CD14-positive monocyte (primary cell): ENCODE measurements around the gene JMJD7. TPM values are rescaled to one million over a fixed set of nuclear protein-coding genes. Genes with fewer than 3 reads are reported as not detected.
A peak's percentile ranks its signal among the peaks of the same experiment; 100 is the strongest.

Source experiments
- DNase-seq, 3 donors: peaks; one replicate each; pipeline ENCODE4 v3.0.0-alpha.2; 2011 to 2022
- H2AFZ ChIP-seq: 2 replicates; pipeline ENCODE4 v1.6.0; 2012; ENCODE audit warnings: mild to moderate bottlenecking, low read depth, low read length, inconsistent platforms; ENCODE audit not compliant: insufficient read depth, poor library complexity, severe bottlenecking
- H3K27ac ChIP-seq, 2 donors: 1 replicate in 1 of 2; 2 replicates in 1 of 2; pipeline ENCODE4 v1.5.1; 2012 to 2013; ENCODE audit warnings: low read length in 2 of 2, control low read depth in 1 of 2, inconsistent platforms in 1 of 2, low read depth in 1 of 2, mild to moderate bottlenecking in 1 of 2
- H3K27me3 ChIP-seq, 2 donors: one replicate each; pipeline versions ENCODE4 v1.6.0 to v1.6.1; 2011 to 2013; ENCODE audit warnings: low read length in 2 of 2; ENCODE audit not compliant: control insufficient read depth in 2 of 2, insufficient read depth in 2 of 2
- H3K36me3 ChIP-seq, 2 donors: replicated peaks in 1 of 2; 1 replicate in 1 of 2; 2 replicates in 1 of 2; pipeline versions ENCODE4 v1.5.1 to v1.6.1; 2012 to 2013; ENCODE audit warnings: low read length in 2 of 2, control low read depth in 1 of 2, inconsistent platforms in 1 of 2, mild to moderate bottlenecking in 1 of 2; ENCODE audit not compliant: insufficient read depth in 2 of 2, control insufficient read depth in 1 of 2
- H3K4me1 ChIP-seq, 2 donors: 1 replicate in 1 of 2; 2 replicates in 1 of 2; pipeline versions ENCODE4 v1.5.1 to v1.6.1; 2012 to 2013; ENCODE audit warnings: low read length in 2 of 2, control low read depth in 1 of 2, inconsistent platforms in 1 of 2, mild to moderate bottlenecking in 1 of 2, moderate library complexity in 1 of 2; ENCODE audit not compliant: insufficient read depth in 2 of 2, control insufficient read depth in 1 of 2
- H3K4me2 ChIP-seq: replicated peaks from 2 replicates; pipeline ENCODE3; 2012; ENCODE audit warnings: low read length, moderate library complexity, mild to moderate bottlenecking; ENCODE audit not compliant: poor library complexity, severe bottlenecking; ENCODE audit errors: extremely low read depth
- H3K4me3 ChIP-seq, 3 experiments: fragments of 200-600 bp in 1 of 3; sonication (generic) in 1 of 3; replicated peaks in 1 of 3; 1 replicate in 2 of 3; 2 replicates in 1 of 3; pipeline ENCODE4 v1.5.1; 2011 to 2013; ENCODE audit warnings: low read length in 3 of 3, mild to moderate bottlenecking in 3 of 3, control low read depth in 2 of 3, low read depth in 2 of 3, inconsistent platforms in 1 of 3, moderate library complexity in 1 of 3
- H3K79me2 ChIP-seq: 2 replicates; pipeline ENCODE4 v1.6.0; 2012; ENCODE audit warnings: mild to moderate bottlenecking, control low read depth, inconsistent platforms, low read length, moderate library complexity; ENCODE audit not compliant: insufficient read depth
- H3K9ac ChIP-seq: 2 replicates; pipeline ENCODE4 v1.6.0; 2017; ENCODE audit warnings: low read length, mild to moderate bottlenecking; ENCODE audit not compliant: insufficient read depth, poor library complexity, severe bottlenecking
- H3K9me3 ChIP-seq, 2 donors: replicated peaks in 1 of 2; 1 replicate in 1 of 2; 2 replicates in 1 of 2; pipeline versions ENCODE4 v1.5.1 to v1.6.1; 2012 to 2013; ENCODE audit warnings: low read length in 2 of 2, control low read depth in 1 of 2; ENCODE audit not compliant: control insufficient read depth in 1 of 2, insufficient read depth in 1 of 2
- H4K20me1 ChIP-seq: 2 replicates; pipeline ENCODE4 v1.6.0; 2012; ENCODE audit warnings: mild to moderate bottlenecking, low read length, control low read depth, moderate library complexity; ENCODE audit not compliant: insufficient read depth
- H3K27ac Mint-ChIP-seq, 7 donors: one replicate each; pipeline ENCODE4 v1.8.0; 2020; ENCODE audit warnings: mild to moderate bottlenecking in 7 of 7, mixed read lengths in 7 of 7, moderate library complexity in 6 of 7, inconsistent platforms in 2 of 7
- H3K27me3 Mint-ChIP-seq, 3 donors: one replicate each; pipeline ENCODE4 v1.8.0; 2021 to 2022; ENCODE audit warnings: low read depth in 3 of 3, mild to moderate bottlenecking in 3 of 3, mixed read lengths in 3 of 3, moderate library complexity in 3 of 3, inconsistent platforms in 1 of 3
- H3K36me3 Mint-ChIP-seq, 2 donors: one replicate each; pipeline ENCODE4 v1.8.0; 2020; ENCODE audit warnings: mixed read lengths in 2 of 2, inconsistent platforms in 1 of 2, mild to moderate bottlenecking in 1 of 2
- H3K4me1 Mint-ChIP-seq: one replicate; pipeline ENCODE4 v1.8.0; 2020; ENCODE audit warnings: mild to moderate bottlenecking, mixed read lengths
- H3K4me3 Mint-ChIP-seq, 2 donors: one replicate each; pipeline ENCODE4 v1.8.0; 2020; ENCODE audit warnings: mild to moderate bottlenecking in 2 of 2, mixed read lengths in 2 of 2, moderate library complexity in 1 of 2
- H3K9me3 Mint-ChIP-seq, 7 donors: one replicate each; pipeline ENCODE4 v1.8.0; 2020 to 2022; ENCODE audit warnings: mixed read lengths in 7 of 7, mild to moderate bottlenecking in 6 of 7, moderate library complexity in 6 of 7, inconsistent platforms in 2 of 7
- WGBS: methylation state at CpG from one replicate; pipeline ENCODE4 v1.1.5; 2013; ENCODE audit warnings: missing lambda C conversion rate; ENCODE audit not compliant: insufficient coverage; 5-methylcytosine and 5-hydroxymethylcytosine counted together
- intact Hi-C, 2 donors: fragments of 100-400 bp; cut with micrococcal nuclease; formaldehyde crosslinking; loops; one replicate each; pipeline versions ENCODE4 v1.15.0 to v1.15.1; 2023
- polyA plus RNA-seq, 3 donors: library from polyadenylated mRNA; depleted of rRNA in 1 of 3; unstranded in 2 of 3; stranded (reverse) in 1 of 3; fragments of 300-500 nt in 2 of 3; fragments of >200 nt in 1 of 3; fragmentation: Illumina TruSeq in 2 of 3; gene quantifications; 1 replicate in 2 of 3; 2 replicates in 1 of 3; pipeline ENCODE4 v1.2.3, GENCODE V29; 2012 to 2021
- TF ChIP-seq, protein P1 (sequence below): fragments of 200-600 bp; IDR thresholded peaks from one replicate; pipeline ENCODE4 v1.8.0; 2022; ENCODE audit warnings: antibody characterized with exemption, mild to moderate bottlenecking

Gene JMJD7
- polyA plus RNA-seq, 3 donors = 11.3 to 18.8 (median 15.2) TPM

DNA sequence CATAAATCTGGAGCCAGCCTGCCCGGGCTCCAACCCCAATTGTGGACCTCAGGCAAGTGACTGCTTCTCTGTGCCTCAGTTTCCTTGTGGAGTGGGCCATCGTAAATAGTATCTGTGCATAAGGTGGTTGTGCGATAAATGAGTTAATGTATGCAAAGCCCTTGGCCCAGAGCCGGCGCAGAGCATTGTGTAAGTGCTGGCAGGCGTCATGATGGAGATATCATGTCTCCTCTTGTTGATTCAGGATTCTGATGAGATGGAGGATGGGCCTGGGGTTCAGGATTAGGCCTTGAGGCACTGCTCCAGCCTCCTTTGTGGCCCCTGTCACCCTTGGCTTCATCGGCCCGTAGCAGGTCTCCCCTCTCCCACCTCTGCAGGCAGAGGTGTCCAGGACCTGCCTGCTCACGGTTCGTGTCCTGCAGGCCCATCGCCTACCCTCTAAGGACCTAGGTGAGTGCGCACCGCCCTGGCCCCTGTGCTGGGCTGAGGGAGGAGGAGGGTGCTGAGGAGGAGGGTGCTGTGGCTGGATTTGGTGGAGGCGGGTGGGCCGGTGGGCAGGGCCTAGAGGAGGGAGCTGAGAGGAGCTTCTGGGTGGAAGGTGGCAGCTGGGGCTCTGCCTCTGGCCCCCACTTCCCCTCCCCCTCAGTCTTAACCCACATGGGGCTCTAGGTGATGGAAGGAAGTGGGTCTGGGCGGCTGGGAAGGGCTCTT, 12.0 kb downstream of the JMJD7 start:
- 94% methylated on average over 8 of the region's 16 CpGs for WGBS
- H3K4me1 ChIP-seq = no peaks in the 10 kb centered on the region
- H3K4me3 Mint-ChIP-seq = no peak overlapping the region
- H3K36me3 Mint-ChIP-seq = peaks cover 50 to 70% of the 10 kb centered on the region in 2 donors
- H3K27me3 ChIP-seq = no peaks in the 10 kb centered on the region
- H3K9me3 ChIP-seq = no peaks in the 10 kb centered on the region
- no peak for DNase-seq
- peaks cover 51 to 72% of the 10 kb centered on the region in 2 donors for H3K36me3 ChIP-seq
- H3K27ac Mint-ChIP-seq = no peak overlapping the region
- intact Hi-C loops = no loop called here
- no peak overlapping the region for H3K9ac ChIP-seq
- H4K20me1 ChIP-seq = peaks cover 16% of the 10 kb centered on the region
- no peak overlapping the region for H3K27ac ChIP-seq
- H2AFZ ChIP-seq = no peak overlapping the region
- no peak overlapping the region for H3K4me2 ChIP-seq
- H3K79me2 ChIP-seq = no peaks in the 10 kb centered on the region
- H3K9me3 Mint-ChIP-seq = no peaks in the 10 kb centered on the region
- no peaks in the 10 kb centered on the region for H3K4me1 Mint-ChIP-seq
- H3K4me3 ChIP-seq = no peak overlapping the region
- TF ChIP-seq, protein P1, sequence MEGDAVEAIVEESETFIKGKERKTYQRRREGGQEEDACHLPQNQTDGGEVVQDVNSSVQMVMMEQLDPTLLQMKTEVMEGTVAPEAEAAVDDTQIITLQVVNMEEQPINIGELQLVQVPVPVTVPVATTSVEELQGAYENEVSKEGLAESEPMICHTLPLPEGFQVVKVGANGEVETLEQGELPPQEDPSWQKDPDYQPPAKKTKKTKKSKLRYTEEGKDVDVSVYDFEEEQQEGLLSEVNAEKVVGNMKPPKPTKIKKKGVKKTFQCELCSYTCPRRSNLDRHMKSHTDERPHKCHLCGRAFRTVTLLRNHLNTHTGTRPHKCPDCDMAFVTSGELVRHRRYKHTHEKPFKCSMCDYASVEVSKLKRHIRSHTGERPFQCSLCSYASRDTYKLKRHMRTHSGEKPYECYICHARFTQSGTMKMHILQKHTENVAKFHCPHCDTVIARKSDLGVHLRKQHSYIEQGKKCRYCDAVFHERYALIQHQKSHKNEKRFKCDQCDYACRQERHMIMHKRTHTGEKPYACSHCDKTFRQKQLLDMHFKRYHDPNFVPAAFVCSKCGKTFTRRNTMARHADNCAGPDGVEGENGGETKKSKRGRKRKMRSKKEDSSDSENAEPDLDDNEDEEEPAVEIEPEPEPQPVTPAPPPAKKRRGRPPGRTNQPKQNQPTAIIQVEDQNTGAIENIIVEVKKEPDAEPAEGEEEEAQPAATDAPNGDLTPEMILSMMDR = no peak
- H3K27me3 Mint-ChIP-seq = peaks cover 0 to 2% (median 1%) of the 10 kb centered on the region in 3 donors

DNA sequence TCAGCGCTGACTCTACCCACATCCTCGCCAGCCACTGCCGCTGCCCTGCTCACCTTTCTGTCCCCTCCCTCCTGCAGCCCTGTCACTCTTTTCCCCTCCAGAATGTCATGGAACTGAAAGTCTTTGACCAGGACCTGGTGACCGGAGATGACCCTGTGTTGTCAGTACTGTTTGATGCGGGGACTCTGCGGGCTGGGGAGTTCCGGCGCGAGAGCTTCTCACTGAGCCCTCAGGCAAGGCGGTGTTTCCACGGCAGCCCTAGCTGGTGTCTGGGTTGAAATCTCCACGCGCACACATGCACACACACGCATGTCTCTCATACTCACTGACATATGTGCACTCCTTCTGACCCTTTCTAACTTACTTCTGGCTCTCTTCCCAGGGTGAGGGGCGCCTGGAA, 12.8 kb downstream of the JMJD7 start:
- H3K27me3 Mint-ChIP-seq = peaks cover 0 to 2% (median 1%) of the 10 kb centered on the region in 3 donors
- peaks cover 48 to 70% of the 10 kb centered on the region in 2 donors for H3K36me3 Mint-ChIP-seq
- H4K20me1 ChIP-seq = peaks cover 8% of the 10 kb centered on the region
- H3K4me1 Mint-ChIP-seq = no peaks in the 10 kb centered on the region
- H3K79me2 ChIP-seq = no peaks in the 10 kb centered on the region
- intact Hi-C loops = no loop called here
- no peak overlapping the region for H3K9ac ChIP-seq
- H3K9me3 Mint-ChIP-seq = no peaks in the 10 kb centered on the region
- no peaks in the 10 kb centered on the region for H3K9me3 ChIP-seq
- no peak overlapping the region for H3K4me3 ChIP-seq
- H2AFZ ChIP-seq = no peak overlapping the region
- TF ChIP-seq, protein P1 = no peak
- H3K4me2 ChIP-seq = no peak overlapping the region
- DNase-seq = no peak
- H3K27ac ChIP-seq = no peak overlapping the region
- peaks cover 51 to 72% of the 10 kb centered on the region in 2 donors for H3K36me3 ChIP-seq
- H3K4me1 ChIP-seq = no peaks in the 10 kb centered on the region
- H3K27me3 ChIP-seq = no peaks in the 10 kb centered on the region
- peak overlapping the region in 1 of 7 donors; percentile 60 for H3K27ac Mint-ChIP-seq
- 94% methylated on average over 11 of the region's 15 CpGs for WGBS
- no peak overlapping the region for H3K4me3 Mint-ChIP-seq
